Measurements from ENCODE around the gene POLR3GL. TPM values are rescaled to one million over a fixed set of nuclear protein-coding genes. Genes with fewer than 3 reads are reported as not detected.
A peak's percentile ranks its signal among the peaks of the same experiment; 100 is the strongest.

POLR3GL gene
- total RNA-seq, 3 donors from 2014 or later, result 18.0 to 32.8 (median 18.1) TPM

- Histone ChIP-seq H3K4me3 (no peak overlapping the region), H3K36me3 (no peaks in the 10 kb centered on the region), H3K27ac (no peak overlapping the region), H3K27me3 (no peaks in the 10 kb centered on the region), H3K9me3 (no peaks in the 10 kb centered on the region), H3K4me1 (peaks cover 0 to under 1% of the 10 kb centered on the region in 2 donors)
- intact Hi-C loops (cut with DNase I; ENCODE audit: low total_unique reads), result no loop called here
- no peak for DNase-seq (ENCODE audit: low spot score in 2 of 2)
- no peak for TF ChIP-seq POLR2A (IDR thresholded peaks at IDR 0.05)
- TF ChIP-seq POLR2AphosphoS5 (IDR thresholded peaks at IDR 0.05), result no peak
Observed at GRCh38 chr1:145972580-145972979, 8.1 kb downstream of the POLR3GL start.

GRCh38 chr1:145974721-145975120 lies 10.2 kb downstream of the POLR3GL start:
- no peaks in the 10 kb centered on the region for H3K27me3 ChIP-seq
- no peaks in the 10 kb centered on the region for H3K36me3 ChIP-seq
- H3K4me1 ChIP-seq, result peaks cover 8 to 12% of the 10 kb centered on the region in 2 donors
- intact Hi-C loops (cut with DNase I; ENCODE audit: low total_unique reads), result no loop called here
- TF ChIP-seq POLR2A (IDR thresholded peaks at IDR 0.05) (no peak), CTCF (IDR thresholded peaks at IDR 0.05) (no peak), POLR2AphosphoS5 (IDR thresholded peaks at IDR 0.05) (no peak)
- H3K4me3 ChIP-seq, result no peak overlapping the region
- H3K9me3 ChIP-seq, result no peaks in the 10 kb centered on the region
- peak in 1 of 2 donors; percentile 22 for DNase-seq (ENCODE audit: low spot score in 2 of 2)
- no peak overlapping the region for H3K27ac ChIP-seq

GRCh38 chr1:145975216-145975615 lies 10.7 kb downstream of the POLR3GL start:
- Histone ChIP-seq H3K4me3 (no peak overlapping the region), H3K36me3 (no peaks in the 10 kb centered on the region), H3K27me3 (no peaks in the 10 kb centered on the region), H3K27ac (peak overlapping the region in 1 of 2 donors; percentile 23), H3K9me3 (no peaks in the 10 kb centered on the region), H3K4me1 (peaks cover 12 to 17% of the 10 kb centered on the region in 2 donors)
- intact Hi-C loops (cut with DNase I; ENCODE audit: low total_unique reads), result no loop called here
- peak in 1 of 2 donors; percentile 47 for DNase-seq (ENCODE audit: low spot score in 2 of 2)
- no peak for TF ChIP-seq CTCF (IDR thresholded peaks at IDR 0.05)
- no peak for TF ChIP-seq POLR2A (IDR thresholded peaks at IDR 0.05)
- TF ChIP-seq POLR2AphosphoS5 (IDR thresholded peaks at IDR 0.05), result no peak

- no peaks in the 10 kb centered on the region for H3K27me3 ChIP-seq
- H3K4me1 ChIP-seq, result peaks cover 12 to 21% of the 10 kb centered on the region in 2 donors
- no peaks in the 10 kb centered on the region for H3K9me3 ChIP-seq
- H3K27ac ChIP-seq, result peak overlapping the region; percentile 95 to 97
- no peaks in the 10 kb centered on the region for H3K36me3 ChIP-seq
- peak overlapping the region in 1 of 3 donors; percentile 39 for H3K4me3 ChIP-seq
- intact Hi-C loops (cut with DNase I; ENCODE audit: low total_unique reads), result no loop called here
- peak; percentile 19 to 31 for DNase-seq (ENCODE audit: low spot score in 2 of 2)
- TF ChIP-seq POLR2A (IDR thresholded peaks at IDR 0.05) (no peak), CTCF (IDR thresholded peaks at IDR 0.05) (no peak), POLR2AphosphoS5 (IDR thresholded peaks at IDR 0.05) (no peak)
Observed at GRCh38 chr1:145977016-145977415, 12.5 kb downstream of the POLR3GL start.

GRCh38 chr1:145977486-145978470 lies 13.3 kb downstream of the POLR3GL start:
- no peaks in the 10 kb centered on the region for H3K36me3 ChIP-seq
- no peaks in the 10 kb centered on the region for H3K27me3 ChIP-seq
- peak overlapping the region; percentile 95 to 97 for H3K27ac ChIP-seq
- TF ChIP-seq POLR2A (IDR thresholded peaks at IDR 0.05) (no peak), CTCF (IDR thresholded peaks at IDR 0.05) (peak; percentile 90 to 97 (median 91)), POLR2AphosphoS5 (IDR thresholded peaks at IDR 0.05) (peak in 2 of 3 donors; percentile 80 to 90)
- peak; percentile 66 to 85 for DNase-seq (ENCODE audit: low spot score in 2 of 2)
- H3K9me3 ChIP-seq, result no peaks in the 10 kb centered on the region
- H3K4me1 ChIP-seq, result peaks cover 17 to 24% of the 10 kb centered on the region in 2 donors
- peak overlapping the region in 2 of 3 donors; percentile 2 to 55 for H3K4me3 ChIP-seq
- intact Hi-C loops (cut with DNase I; ENCODE audit: low total_unique reads), result no loop called here

All from breast epithelium (tissue), 4 donors.